ENCODE measurements around the gene AKT3. TPM values are rescaled to one million over a fixed set of nuclear protein-coding genes. Genes with fewer than 3 reads are reported as not detected.

AKT3 gene
- total RNA-seq, 3 donors from 2014 or later (not counting 1 experiment from before 2014, with no cell fraction given) = 135 to 157 (median 136) TPM

Other genes with a start within 250 kb of the AKT3 start
- 10 to 100 TPM; 12.6 to 18.2 (median 14.0) TPM for gene ZBTB18, start 201.0 kb upstream of the AKT3 start, total RNA-seq